C4-2B (cell line): ENCODE results near the gene RPS14.

ENCODE experiments used
- H3K27ac ChIP-seq: fragments of 450-650 bp; 2 replicates; pipeline ENCODE4 v1.5.1; 2017
- ZFX ChIP-seq: fragments of 450-650 bp; IDR thresholded peaks from 2 replicates; pipeline ENCODE4 v1.6.1; 2017
- TF ChIP-seq, protein P1 (sequence below): fragments of 450-650 bp; conservative IDR thresholded peaks from 2 replicates; pipeline ENCODE4 v1.5.1; 2017; ENCODE audit warnings: mild to moderate bottlenecking

The RPS14 gene

DNA sequence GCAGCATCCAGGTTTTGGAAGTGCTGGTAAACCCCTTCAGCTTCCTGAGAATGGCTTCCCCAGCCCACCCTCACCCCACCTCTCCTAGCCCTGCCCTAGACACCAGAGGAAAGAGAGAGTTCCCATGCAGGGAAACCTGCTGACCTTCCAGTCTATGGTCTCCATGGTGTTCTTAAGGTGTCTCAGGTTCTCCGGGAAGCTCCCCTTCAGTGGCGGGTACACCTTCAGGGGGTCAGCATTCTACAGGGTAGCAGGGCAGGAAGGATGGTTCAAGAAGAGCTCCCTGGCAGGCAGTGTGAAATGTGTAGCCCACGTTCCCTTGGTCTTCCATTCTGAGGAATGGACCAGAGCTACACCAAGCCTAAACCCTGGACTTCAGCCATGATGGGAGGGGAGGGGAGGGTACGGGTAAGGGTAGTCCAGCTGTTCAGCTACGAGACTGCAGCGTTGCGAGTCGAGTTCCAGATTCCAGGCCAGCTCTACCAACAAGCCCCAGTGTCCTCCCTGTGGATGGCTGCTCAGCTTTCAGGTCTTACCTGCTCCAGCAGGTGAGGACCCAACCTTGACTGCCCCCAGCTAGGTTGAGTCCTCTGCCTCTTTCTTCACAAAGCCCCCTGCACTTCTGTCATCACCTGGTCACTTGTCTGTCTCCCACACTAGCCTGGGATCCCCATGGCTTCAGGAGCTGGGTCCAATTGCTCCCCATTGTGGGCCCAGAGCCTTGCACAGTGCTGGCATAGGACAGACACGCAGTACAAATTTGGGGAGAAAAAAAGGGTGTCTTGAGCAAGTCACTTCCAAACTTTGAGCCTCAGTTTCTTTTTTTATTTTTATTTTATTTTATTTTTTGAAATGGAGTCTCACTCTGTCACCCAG lies 44.4 kb downstream of the RPS14 start:
- H3K27ac ChIP-seq = no peak overlapping the region
- TF ChIP-seq, protein P1, sequence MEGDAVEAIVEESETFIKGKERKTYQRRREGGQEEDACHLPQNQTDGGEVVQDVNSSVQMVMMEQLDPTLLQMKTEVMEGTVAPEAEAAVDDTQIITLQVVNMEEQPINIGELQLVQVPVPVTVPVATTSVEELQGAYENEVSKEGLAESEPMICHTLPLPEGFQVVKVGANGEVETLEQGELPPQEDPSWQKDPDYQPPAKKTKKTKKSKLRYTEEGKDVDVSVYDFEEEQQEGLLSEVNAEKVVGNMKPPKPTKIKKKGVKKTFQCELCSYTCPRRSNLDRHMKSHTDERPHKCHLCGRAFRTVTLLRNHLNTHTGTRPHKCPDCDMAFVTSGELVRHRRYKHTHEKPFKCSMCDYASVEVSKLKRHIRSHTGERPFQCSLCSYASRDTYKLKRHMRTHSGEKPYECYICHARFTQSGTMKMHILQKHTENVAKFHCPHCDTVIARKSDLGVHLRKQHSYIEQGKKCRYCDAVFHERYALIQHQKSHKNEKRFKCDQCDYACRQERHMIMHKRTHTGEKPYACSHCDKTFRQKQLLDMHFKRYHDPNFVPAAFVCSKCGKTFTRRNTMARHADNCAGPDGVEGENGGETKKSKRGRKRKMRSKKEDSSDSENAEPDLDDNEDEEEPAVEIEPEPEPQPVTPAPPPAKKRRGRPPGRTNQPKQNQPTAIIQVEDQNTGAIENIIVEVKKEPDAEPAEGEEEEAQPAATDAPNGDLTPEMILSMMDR = no peak
- no peak for TF ChIP-seq ZFX

DNA sequence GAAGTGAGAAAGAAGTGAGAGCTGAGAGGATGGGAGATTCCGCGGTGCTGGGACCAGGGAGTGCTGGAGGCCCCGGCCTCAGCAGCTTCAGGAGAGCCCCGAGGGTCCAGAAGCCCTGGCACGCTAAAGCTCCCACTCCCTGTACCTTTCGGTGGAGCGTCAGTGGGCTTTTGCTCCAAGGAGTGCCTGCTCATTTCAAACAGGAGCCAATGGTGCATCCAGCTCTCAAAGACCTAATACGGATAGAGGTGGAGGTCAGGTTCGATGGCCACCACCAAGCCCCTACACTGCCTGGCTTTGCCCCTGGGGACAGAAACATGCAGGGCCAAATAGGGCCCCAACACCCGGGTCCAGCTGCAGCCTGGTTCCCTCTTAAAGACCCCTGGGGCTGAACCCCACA lies 45.0 kb downstream of the RPS14 start:
- no peak for TF ChIP-seq ZFX
- TF ChIP-seq, protein P1 = no peak
- no peak overlapping the region for H3K27ac ChIP-seq

DNA sequence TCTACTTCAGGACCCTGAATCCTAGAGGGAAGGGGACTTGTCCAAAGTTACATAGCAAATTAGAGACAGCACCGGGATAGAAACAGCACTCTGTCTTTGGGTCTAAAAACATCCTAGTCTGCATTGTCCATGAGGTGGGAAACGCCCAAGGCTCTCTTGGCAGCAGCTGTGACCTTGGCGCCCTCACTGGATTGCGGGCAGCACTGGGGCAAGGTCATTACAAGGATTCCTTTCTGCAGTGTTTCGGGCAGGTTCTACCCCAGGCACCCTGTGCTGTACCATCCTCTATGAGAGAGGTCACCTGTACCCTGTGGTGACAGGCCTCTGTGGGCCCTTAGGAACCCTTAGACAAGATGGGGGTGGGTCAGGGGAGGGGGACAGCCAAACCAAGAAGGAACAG lies 45.4 kb downstream of the RPS14 start:
- no peak for TF ChIP-seq ZFX
- TF ChIP-seq, protein P1 = no peak
- no peak overlapping the region for H3K27ac ChIP-seq

DNA sequence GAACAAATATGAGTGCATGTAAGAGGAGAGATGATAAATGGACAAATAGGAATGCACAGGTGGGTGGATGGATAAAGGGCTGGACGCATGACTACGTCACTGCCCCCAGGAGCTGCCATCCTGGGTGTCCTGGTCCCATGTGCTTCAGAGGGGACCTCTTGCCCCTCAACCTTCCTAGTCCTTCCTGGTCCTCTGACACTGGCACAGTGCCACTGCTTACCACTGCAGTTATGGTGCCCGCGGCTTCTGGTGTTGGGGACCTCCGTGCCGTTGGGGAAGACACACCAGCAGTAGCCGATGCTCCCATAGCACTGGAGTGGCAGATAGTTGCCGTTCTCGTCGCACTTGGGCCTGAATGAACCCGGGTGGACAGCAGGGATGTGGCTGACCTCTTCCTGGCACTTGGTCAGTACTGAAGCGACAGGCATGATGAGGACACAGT lies 46.6 kb downstream of the RPS14 start:
- no peak overlapping the region for H3K27ac ChIP-seq
- no peak for TF ChIP-seq ZFX
- TF ChIP-seq, protein P1 = no peak

DNA sequence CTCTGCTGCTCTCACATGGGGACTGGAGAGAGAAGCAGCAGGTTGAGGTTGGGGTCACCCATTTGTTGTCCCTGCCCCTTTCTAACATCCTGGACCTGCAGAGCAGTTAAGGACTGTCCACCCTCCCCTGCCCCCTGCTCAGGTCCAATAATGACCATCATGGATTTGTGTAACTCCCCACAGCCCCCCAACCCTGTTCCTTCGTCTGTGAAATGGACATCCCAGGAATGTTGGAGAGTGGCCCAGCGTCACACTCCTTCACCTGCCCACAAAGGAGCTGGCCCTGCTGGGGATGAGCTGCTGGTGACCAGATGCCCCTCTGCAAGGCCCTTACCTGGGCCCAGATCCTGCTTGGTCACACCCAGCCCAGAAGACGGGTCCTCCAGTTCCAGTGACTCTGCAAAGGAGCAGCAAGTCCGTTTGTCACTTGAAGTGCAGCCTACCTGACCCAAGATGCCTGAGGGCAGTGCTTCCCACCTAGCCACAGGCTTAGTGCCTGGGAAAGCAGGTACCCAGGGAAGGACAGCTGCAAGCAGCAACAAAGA lies 47.2 kb downstream of the RPS14 start:
- TF ChIP-seq, protein P1 = no peak
- TF ChIP-seq ZFX = no peak
- no peak overlapping the region for H3K27ac ChIP-seq

DNA sequence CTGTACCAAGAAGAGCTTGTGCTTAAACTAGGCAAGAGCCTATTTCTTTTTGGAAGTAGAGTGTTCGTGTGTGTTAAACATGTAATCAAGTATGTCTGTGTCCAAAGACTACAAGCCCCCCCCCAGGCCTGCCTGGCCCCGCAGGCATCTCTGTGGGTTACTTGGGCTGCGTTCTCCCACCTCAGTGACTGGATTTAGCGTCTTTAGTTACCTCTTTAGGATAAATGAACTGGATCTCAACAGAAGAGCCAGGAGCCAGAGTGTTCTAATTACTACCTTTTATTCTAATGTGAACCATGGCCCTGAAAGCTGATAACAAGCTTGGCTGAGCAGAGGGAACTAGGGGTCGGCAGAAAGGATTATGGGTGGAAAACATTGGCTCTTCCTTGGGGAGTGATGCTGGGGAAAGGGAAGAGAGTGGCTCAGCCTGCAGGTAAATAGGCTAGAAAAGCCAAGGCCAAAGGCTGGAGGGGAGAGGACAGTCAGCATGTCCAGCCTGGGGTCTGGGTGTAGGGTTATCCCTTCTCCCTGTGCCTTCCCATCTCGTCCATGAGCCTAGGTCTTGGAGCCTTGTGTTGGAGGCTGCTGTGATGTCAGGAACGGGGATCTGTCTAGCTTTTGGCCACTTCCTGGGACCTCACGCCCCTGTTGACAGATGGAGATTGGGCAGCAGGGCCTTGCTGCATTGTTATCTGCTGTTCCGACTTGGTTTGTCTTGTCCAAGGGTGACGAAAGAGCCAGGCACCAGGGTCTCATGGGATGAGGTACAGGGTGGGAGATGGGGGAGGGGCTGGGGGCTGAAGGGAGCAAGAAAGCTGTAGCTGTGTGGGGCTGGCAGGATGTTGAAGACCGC lies 47.9 kb downstream of the RPS14 start:
- TF ChIP-seq ZFX = no peak
- TF ChIP-seq, protein P1 = no peak

DNA sequence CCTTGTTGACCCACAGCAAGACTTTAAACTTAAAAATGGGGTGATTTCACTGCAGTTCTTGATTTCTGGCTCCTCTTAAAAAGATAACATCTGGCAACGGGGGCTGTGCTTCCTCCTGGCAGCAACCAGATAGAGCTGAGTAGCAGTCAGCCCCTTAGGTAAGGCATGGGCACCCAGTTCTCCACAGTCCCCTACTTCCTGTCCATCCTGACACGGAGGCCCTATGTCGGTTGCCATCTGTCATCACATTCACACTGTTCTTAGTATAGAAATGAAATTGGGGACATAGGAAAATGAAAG lies 48.5 kb downstream of the RPS14 start:
- H3K27ac ChIP-seq = no peak overlapping the region
- TF ChIP-seq, protein P1 = no peak
- TF ChIP-seq ZFX = no peak

More for the DNA sequence above, 47.9 kb downstream of the RPS14 start:
- H3K27ac ChIP-seq = no peak overlapping the region
